ENCODE measurements around the gene CBX1. TPM values are rescaled to one million over a fixed set of nuclear protein-coding genes. Genes with fewer than 3 reads are reported as not detected.

CBX1 gene
- total RNA-seq, 1 donor from 2014 or later = 181 TPM

DNA sequence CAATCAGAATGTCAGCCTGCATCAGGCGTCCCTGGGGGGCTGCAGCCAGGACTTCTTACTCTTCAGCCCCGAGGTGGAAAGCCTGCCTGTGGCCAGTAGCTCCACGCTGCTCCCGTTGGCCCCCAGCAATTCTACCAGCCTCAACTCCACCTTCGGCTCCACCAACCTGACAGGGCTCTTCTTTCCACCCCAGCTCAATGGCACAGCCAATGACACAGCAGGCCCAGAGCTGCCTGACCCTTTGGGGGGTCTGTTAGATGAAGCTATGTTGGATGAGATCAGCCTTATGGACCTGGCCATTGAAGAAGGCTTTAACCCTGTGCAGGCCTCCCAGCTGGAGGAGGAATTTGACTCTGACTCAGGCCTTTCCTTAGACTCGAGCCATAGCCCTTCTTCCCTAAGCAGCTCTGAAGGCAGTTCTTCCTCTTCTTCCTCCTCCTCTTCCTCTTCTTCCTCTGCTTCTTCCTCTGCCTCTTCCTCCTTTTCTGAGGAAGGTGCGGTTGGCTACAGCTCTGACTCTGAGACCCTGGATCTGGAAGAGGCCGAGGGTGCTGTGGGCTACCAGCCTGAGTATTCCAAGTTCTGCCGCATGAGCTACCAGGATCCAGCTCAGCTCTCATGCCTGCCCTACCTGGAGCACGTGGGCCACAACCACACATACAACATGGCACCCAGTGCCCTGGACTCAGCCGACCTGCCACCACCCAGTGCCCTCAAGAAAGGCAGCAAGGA, 42.7 kb downstream of the CBX1 start:
- H3K36me3 Mint-ChIP-seq (ENCODE audit: insufficient read depth) = peaks cover 21% of the 10 kb centered on the region
- H3K4me1 Mint-ChIP-seq (ENCODE audit: low read depth) = peaks cover 16% of the 10 kb centered on the region
- H3K4me3 Mint-ChIP-seq (ENCODE audit: low read depth) = no peak overlapping the region
- no peak for TF ChIP-seq CTCF (IDR thresholded peaks at IDR 0.05; ENCODE audit: unreplicated experiment)
- peak overlapping the region; percentile 71 for H3K27ac Mint-ChIP-seq
- H3K27me3 Mint-ChIP-seq = no peaks in the 10 kb centered on the region
- no peak for DNase-seq (ENCODE audit: low spot score, unreplicated experiment)
- H3K9me3 Mint-ChIP-seq (ENCODE audit: low read depth) = no peaks in the 10 kb centered on the region

GRCh38 chr17:48057626-48058025, 43.7 kb downstream of the CBX1 start:
- Mint-ChIP-seq H3K4me3 (ENCODE audit: low read depth) (no peak overlapping the region), H3K36me3 (ENCODE audit: insufficient read depth) (peaks cover 21% of the 10 kb centered on the region), H3K27me3 (no peaks in the 10 kb centered on the region), H3K4me1 (ENCODE audit: low read depth) (peaks cover 20% of the 10 kb centered on the region), H3K9me3 (ENCODE audit: low read depth) (no peaks in the 10 kb centered on the region), H3K27ac (no peak overlapping the region)
- no peak for DNase-seq (ENCODE audit: low spot score, unreplicated experiment)
- no peak for TF ChIP-seq CTCF (IDR thresholded peaks at IDR 0.05; ENCODE audit: unreplicated experiment)

DNA sequence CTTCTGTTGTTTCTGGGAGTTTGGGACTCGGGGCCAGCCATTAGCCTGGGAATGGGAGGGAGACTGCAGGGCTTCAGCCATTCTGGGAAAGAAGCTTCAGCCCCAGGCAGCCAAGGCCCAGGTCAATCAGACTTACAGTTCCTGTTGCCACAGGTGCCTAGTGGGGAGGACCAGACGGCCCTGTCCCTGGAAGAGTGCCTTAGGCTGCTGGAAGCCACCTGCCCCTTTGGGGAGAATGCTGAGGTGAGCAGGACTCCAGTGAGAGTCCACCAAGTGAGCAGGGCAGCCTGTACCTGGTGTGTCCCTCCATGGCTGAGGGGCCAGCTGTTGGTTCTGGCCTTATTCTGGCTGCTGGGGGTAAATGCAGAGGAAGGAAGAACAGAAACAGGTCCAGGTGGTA, 44.4 kb downstream of the CBX1 start:
- no peak overlapping the region for H3K4me3 Mint-ChIP-seq (ENCODE audit: low read depth)
- peaks cover 23% of the 10 kb centered on the region for H3K36me3 Mint-ChIP-seq (ENCODE audit: insufficient read depth)
- no peaks in the 10 kb centered on the region for H3K27me3 Mint-ChIP-seq
- no peak for TF ChIP-seq CTCF (IDR thresholded peaks at IDR 0.05; ENCODE audit: unreplicated experiment)
- H3K4me1 Mint-ChIP-seq (ENCODE audit: low read depth) = peaks cover 21% of the 10 kb centered on the region
- no peak for DNase-seq (ENCODE audit: low spot score, unreplicated experiment)
- H3K27ac Mint-ChIP-seq = no peak overlapping the region
- no peaks in the 10 kb centered on the region for H3K9me3 Mint-ChIP-seq (ENCODE audit: low read depth)

- peak overlapping the region; percentile 67 for H3K27ac Mint-ChIP-seq
- TF ChIP-seq CTCF (IDR thresholded peaks at IDR 0.05; ENCODE audit: unreplicated experiment) = no peak
- H3K4me3 Mint-ChIP-seq (ENCODE audit: low read depth) = no peak overlapping the region
- H3K27me3 Mint-ChIP-seq = no peaks in the 10 kb centered on the region
- peaks cover 21% of the 10 kb centered on the region for H3K4me1 Mint-ChIP-seq (ENCODE audit: low read depth)
- no peak for DNase-seq (ENCODE audit: low spot score, unreplicated experiment)
- H3K36me3 Mint-ChIP-seq (ENCODE audit: insufficient read depth) = peaks cover 22% of the 10 kb centered on the region
- no peaks in the 10 kb centered on the region for H3K9me3 Mint-ChIP-seq (ENCODE audit: low read depth)
Measured at GRCh38 chr17:48056246-48056745, 45.0 kb downstream of the CBX1 start.

- Mint-ChIP-seq H3K27me3 (no peaks in the 10 kb centered on the region), H3K27ac (no peak overlapping the region), H3K36me3 (ENCODE audit: insufficient read depth) (peaks cover 22% of the 10 kb centered on the region), H3K4me3 (ENCODE audit: low read depth) (peak overlapping the region; percentile 53), H3K4me1 (ENCODE audit: low read depth) (peaks cover 22% of the 10 kb centered on the region), H3K9me3 (ENCODE audit: low read depth) (no peaks in the 10 kb centered on the region)
- TF ChIP-seq CTCF (IDR thresholded peaks at IDR 0.05; ENCODE audit: unreplicated experiment) = no peak
- DNase-seq (ENCODE audit: low spot score, unreplicated experiment) = no peak
Measured at GRCh38 chr17:48055531-48056245, 45.6 kb downstream of the CBX1 start.

All from progenitor cell of endocrine pancreas (in vitro differentiated cells).